ENCODE measurements around the gene ALG14. TPM values are rescaled to one million over a fixed set of nuclear protein-coding genes. Genes with fewer than 3 reads are reported as not detected.

Gene ALG14
- total and polyA plus RNA-seq, 2 of the 4 experiments (the other 2 are of a cell fraction) = 1.7 to 2.0 TPM

DNA sequence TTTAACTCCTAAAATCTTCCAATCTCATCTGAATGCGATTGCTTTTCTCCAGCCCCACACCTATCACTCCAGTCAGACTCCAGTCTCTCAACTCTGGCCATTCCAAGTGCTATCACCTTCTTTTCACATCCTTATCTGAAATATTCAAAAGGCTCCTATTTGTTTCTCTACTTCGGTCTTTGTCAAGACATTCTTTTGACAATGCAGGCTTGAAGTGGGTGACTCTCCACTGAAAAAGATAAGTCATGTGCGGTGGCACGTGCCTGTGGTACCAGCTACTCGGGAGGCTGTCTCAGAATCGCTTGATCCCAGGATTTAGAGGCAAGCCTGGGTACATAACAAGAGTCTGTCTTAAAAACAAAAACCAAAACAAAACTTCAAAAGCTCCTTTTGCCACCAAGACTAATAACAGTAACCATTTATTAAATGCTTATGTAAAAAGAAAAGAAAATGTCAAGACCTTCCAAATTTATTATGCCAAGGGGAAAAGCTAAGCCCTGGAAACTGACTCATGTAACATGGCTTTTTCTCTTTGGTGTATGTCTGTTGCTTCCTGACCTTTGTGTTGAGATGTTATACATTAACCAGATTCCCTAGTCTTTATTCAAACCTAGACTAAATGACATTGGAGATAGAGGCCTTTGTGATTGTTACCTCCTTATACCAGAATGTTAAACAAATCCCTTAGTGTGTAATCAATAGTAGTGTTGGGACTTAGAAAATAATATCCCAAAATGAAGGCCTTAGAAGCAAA is 3.6 kb downstream of the ALG14 start:
- Histone ChIP-seq H2BK120ac (ENCODE audit: low read depth, low read length) (no peak overlapping the region), H2AK9ac (replicated peaks; ENCODE audit: low read depth, low read length, poor library complexity) (no peak overlapping the region), H3K4me1 (ENCODE audit: control insufficient read depth, insufficient read depth, low read length) (peaks cover 2% of the 10 kb centered on the region; the same call in 1 of the 2 replicates), H3K4me3 (ENCODE audit: insufficient read depth, low read depth, low read length) (no peak overlapping the region), H4K5ac (ENCODE audit: low read depth, low read length) (no peak overlapping the region), H3K27me3 (ENCODE audit: control insufficient read depth, insufficient read depth, low read length) (no peaks in the 10 kb centered on the region), H3K36me3 (ENCODE audit: control insufficient read depth, insufficient read depth, low read length) (no peaks in the 10 kb centered on the region), H2BK5ac (ENCODE audit: low read depth, low read length, poor library complexity, severe bottlenecking) (no peak overlapping the region), H3K9me1 (ENCODE audit: insufficient read depth, low read length) (peaks cover 5% of the 10 kb centered on the region), H3K9ac (ENCODE audit: low read depth, low read length) (no peak overlapping the region), H2AK5ac (ENCODE audit: low read depth, low read length) (no peak overlapping the region), H2BK15ac (ENCODE audit: low read depth, low read length) (no peak overlapping the region), H3K79me1 (ENCODE audit: low read depth in 1 of 2, low read length in 2 of 2) (peaks cover 10 to 21% of the 10 kb centered on the region in 2 experiments), H4K20me1 (ENCODE audit: insufficient read depth, low read length) (no peaks in the 10 kb centered on the region), H3K14ac (replicated peaks; ENCODE audit: low read depth, low read length) (no peak overlapping the region), H3K18ac (ENCODE audit: low read depth, low read length) (no peak overlapping the region), H3K27ac (ENCODE audit: insufficient read depth, low read length) (no peak overlapping the region), H2AFZ (replicated peaks; ENCODE audit: low read length, poor library complexity) (no peak overlapping the region), H3K9me3 (ENCODE audit: control insufficient read depth, insufficient read depth, low read length) (no peaks in the 10 kb centered on the region), H3K23ac (ENCODE audit: low read depth, low read length) (no peak overlapping the region), H4K8ac (ENCODE audit: low read depth in 2 of 2, low read length in 2 of 2) (no peak overlapping the region), H3K56ac (ENCODE audit: extremely low read depth, insufficient read depth, low read length) (no peak overlapping the region), H4K91ac (ENCODE audit: insufficient read depth, low read depth, low read length) (no peak overlapping the region), H2BK20ac (ENCODE audit: low read depth, low read length) (no peak overlapping the region), H3K4ac (ENCODE audit: low read depth, low read length) (no peak overlapping the region), H3K4me2 (ENCODE audit: low read depth, low read length) (no peak overlapping the region)
- BruUV-seq (replicated peaks) = no TSS peak
- ATAC-seq (ENCODE audit: low read depth) (no peak), DNase-seq (no peak)
- no peak for TF ChIP-seq CHD1 (IDR thresholded peaks at IDR 0.05; ENCODE audit: low read depth, low read length)
- TF ChIP-seq MXI1 (IDR thresholded peaks at IDR 0.05; ENCODE audit: borderline replicate concordance, low read depth, low read length) = no peak
- TF ChIP-seq USF2 (IDR thresholded peaks at IDR 0.05; ENCODE audit: low read depth, low read length) = no peak
- TF ChIP-seq SMC3 (IDR thresholded peaks at IDR 0.05; ENCODE audit: low read depth, low read length) = no peak
- TF ChIP-seq NFE2L2 (IDR thresholded peaks at IDR 0.05; ENCODE audit: low read depth, low read length) = no peak
- no peak for TF ChIP-seq MAZ (IDR thresholded peaks at IDR 0.05; ENCODE audit: borderline replicate concordance, low read depth, low read length)
- no peak for TF ChIP-seq RCOR1 (IDR thresholded peaks at IDR 0.05; ENCODE audit: insufficient replicate concordance, low read length)
- TF ChIP-seq FOS (IDR thresholded peaks at IDR 0.05; ENCODE audit: low read depth, low read length) = no peak
- no peak for TF ChIP-seq MAFK (IDR thresholded peaks at IDR 0.05; ENCODE audit: low read depth, low read length)
- TF ChIP-seq POLR2A (IDR thresholded peaks at IDR 0.05; ENCODE audit: low read depth, low read length) = no peak
- TF ChIP-seq BHLHE40 (IDR thresholded peaks at IDR 0.05; ENCODE audit: low read depth, low read length) = no peak
- no peak for TF ChIP-seq ELK1 (IDR thresholded peaks at IDR 0.05; ENCODE audit: borderline replicate concordance, low read depth, low read length)
- TF ChIP-seq CTCF (conservative IDR thresholded peaks at IDR 0.05; ENCODE audit: low read depth, low read length) = no peak
- TF ChIP-seq RFX5 (IDR thresholded peaks at IDR 0.05; ENCODE audit: low read depth, low read length) = no peak
- CTCF ChIA-PET = no interaction called here
- intact Hi-C loops (cut with micrococcal nuclease) (no loop called here), in situ Hi-C loops (cut with MboI; ENCODE audit: low sequenced_read_pairs) (no loop called here), dilution Hi-C loops (cut with HindIII; ENCODE audit: low sequenced_read_pairs, unreplicated experiment) (no loop called here)
- 71% methylated on average over 1 of the region's 6 CpGs; no CpG with 5 or more reads in 1 of the 2 experiments for WGBS, 2 experiments (ENCODE audit: extremely low coverage in 2 of 2, insufficient read length in 1 of 2)
- POLR2A ChIA-PET (ENCODE audit: unreplicated experiment) = no interaction called here
